ENCODE results near the gene PKD2L1. TPM values are rescaled to one million over a fixed set of nuclear protein-coding genes. Genes with fewer than 3 reads are reported as not detected.

Gene PKD2L1
- polyA plus RNA-seq, 1 donor: 0.48 TPM

DNA sequence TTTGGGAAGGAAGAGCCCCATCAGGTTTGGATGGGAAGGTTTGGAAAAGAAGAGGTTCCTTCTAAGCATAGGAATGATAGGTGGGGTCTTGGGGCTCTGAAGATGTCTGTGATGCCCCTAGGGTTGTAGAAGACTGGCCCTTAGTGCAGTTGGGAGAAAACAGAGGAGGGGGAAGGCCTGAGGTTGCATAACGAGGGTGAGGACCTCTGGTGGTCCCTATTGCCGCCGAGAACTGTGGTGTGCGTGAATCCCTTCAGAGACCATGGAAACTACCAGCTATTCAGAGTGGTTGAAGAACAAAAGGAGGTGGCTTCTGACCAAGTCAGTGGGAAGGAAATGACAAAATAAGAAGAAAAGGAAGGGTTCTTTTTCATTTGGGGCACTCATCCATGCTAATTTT lies 3.1 kb upstream of the PKD2L1 start:
- Histone ChIP-seq H3K4me1 (ENCODE audit: control insufficient read depth, insufficient read depth, low read length) (no peaks in the 10 kb centered on the region), H3K27me3 (ENCODE audit: control insufficient read depth, insufficient read depth, low read length) (peaks cover 34% of the 10 kb centered on the region), H3K9me3 (ENCODE audit: control insufficient read depth, low read depth, low read length) (no peaks in the 10 kb centered on the region), H3K4me3 (ENCODE audit: low read length) (no peak overlapping the region), H3K27ac (ENCODE audit: low read length) (no peak overlapping the region), H3K36me3 (ENCODE audit: control insufficient read depth, insufficient read depth, low read length) (no peaks in the 10 kb centered on the region)
- no peak for DNase-seq
- no CpG with 5 or more reads among the region's 4 CpGs for WGBS (ENCODE audit: insufficient coverage, low lambda C conversion rate)

DNA sequence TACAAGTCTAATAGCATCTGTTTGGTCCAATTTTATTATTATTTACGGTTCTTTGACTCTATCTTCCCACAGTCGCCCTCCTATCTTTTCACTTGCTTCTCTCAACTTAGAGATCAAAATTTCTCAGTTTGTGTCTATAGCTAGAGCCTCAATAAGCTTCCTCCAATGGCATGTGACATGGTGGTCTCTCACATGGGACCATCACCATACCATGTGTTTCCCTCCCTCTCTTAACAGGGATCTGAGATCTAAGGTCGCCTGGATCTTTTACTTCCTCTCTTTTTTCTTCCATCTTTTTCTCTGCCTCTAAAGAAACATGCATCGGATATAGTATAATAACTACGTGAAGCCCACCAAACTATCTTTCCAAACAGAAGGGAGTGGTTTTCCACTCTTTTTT lies 1.8 kb downstream of the PKD2L1 start:
- Histone ChIP-seq H3K27ac (ENCODE audit: low read length) (no peak overlapping the region), H3K4me1 (ENCODE audit: control insufficient read depth, insufficient read depth, low read length) (no peaks in the 10 kb centered on the region), H3K9me3 (ENCODE audit: control insufficient read depth, low read depth, low read length) (no peaks in the 10 kb centered on the region), H3K36me3 (ENCODE audit: control insufficient read depth, insufficient read depth, low read length) (no peaks in the 10 kb centered on the region), H3K4me3 (ENCODE audit: low read length) (no peak overlapping the region), H3K27me3 (ENCODE audit: control insufficient read depth, insufficient read depth, low read length) (peaks cover 41% of the 10 kb centered on the region)
- WGBS (ENCODE audit: insufficient coverage, low lambda C conversion rate): 67% methylated on average over 4 of the region's 5 CpGs
- DNase-seq: no peak

DNA sequence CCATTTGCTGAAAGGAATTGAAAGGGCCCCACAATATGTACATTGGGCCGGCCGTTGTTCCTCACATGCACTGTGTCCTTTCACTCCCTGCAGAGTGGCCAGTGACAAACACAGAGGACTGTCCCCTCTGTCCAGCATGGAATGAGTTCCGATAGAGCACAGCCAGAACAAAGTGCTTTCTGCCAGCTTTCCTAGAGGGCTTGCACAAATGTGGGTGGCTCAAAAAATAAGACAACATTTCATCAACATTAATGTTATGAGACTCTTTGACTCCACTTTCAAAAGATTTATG lies 2.4 kb downstream of the PKD2L1 start:
- no CpG with 5 or more reads among the region's 3 CpGs for WGBS (ENCODE audit: insufficient coverage, low lambda C conversion rate)
- H3K4me1 ChIP-seq (ENCODE audit: control insufficient read depth, insufficient read depth, low read length): no peaks in the 10 kb centered on the region
- no peaks in the 10 kb centered on the region for H3K36me3 ChIP-seq (ENCODE audit: control insufficient read depth, insufficient read depth, low read length)
- peaks cover 36% of the 10 kb centered on the region for H3K27me3 ChIP-seq (ENCODE audit: control insufficient read depth, insufficient read depth, low read length)
- DNase-seq: no peak
- no peaks in the 10 kb centered on the region for H3K9me3 ChIP-seq (ENCODE audit: control insufficient read depth, low read depth, low read length)
- no peak overlapping the region for H3K27ac ChIP-seq (ENCODE audit: low read length)
- no peak overlapping the region for H3K4me3 ChIP-seq (ENCODE audit: low read length)

DNA sequence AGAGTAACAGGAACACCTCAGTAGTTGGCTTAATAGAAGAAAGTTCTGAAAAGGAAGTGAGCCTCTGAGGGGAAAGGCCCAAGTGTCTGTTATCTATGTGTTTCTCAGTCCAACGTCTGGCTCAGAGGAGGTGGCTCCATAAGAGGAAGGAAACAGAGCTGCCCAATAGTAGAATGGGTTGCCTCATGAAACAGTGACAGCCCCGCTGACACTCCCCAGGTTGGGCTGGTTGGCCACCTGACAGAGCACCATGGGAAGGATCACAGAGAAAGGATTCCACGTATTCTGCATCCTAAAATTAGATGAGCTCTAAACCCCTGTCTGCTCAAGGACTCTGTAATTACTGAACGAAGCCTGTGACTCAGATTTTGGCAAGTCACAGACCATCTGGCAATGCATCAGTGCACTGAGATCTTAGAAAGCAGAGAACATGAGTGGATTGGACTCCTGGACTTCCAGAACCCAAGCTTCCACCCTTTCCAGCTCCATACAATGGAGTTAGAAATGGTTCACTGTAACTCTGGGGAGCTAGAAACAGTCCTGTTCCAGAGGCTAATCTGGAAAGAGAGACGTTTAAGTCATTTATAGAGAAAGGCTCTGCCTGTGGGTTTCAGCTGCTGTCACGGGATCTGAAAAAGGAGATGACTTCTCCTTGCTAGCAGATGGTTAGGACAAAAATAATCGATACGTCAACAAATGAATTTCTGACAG lies 2.9 kb downstream of the PKD2L1 start:
- Histone ChIP-seq H3K4me1 (ENCODE audit: control insufficient read depth, insufficient read depth, low read length) (no peaks in the 10 kb centered on the region), H3K27me3 (ENCODE audit: control insufficient read depth, insufficient read depth, low read length) (peaks cover 35% of the 10 kb centered on the region), H3K9me3 (ENCODE audit: control insufficient read depth, low read depth, low read length) (no peaks in the 10 kb centered on the region), H3K4me3 (ENCODE audit: low read length) (no peak overlapping the region), H3K27ac (ENCODE audit: low read length) (no peak overlapping the region), H3K36me3 (ENCODE audit: control insufficient read depth, insufficient read depth, low read length) (no peaks in the 10 kb centered on the region)
- no peak for DNase-seq
- 88% methylated on average over 3 of the region's 8 CpGs for WGBS (ENCODE audit: insufficient coverage, low lambda C conversion rate)

DNA sequence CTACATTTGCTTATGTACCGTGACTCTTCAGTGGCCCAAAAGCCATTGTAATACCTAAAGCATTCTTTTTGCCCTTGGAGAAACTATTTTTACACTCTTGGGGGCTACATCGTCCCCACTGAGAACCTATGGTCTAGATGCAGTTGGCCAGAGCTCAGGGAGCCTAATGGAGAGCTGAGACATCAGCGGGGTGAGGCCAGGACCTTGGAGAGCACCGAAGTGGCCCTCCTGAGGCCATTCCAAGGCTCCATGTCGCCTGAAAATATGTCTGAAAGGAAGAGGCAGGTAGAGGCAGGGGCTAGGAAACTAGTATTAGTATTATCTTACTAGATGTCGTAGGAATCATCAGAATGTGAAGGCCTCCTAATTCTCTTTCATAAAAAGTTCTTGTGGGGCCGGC lies 4.9 kb downstream of the PKD2L1 start:
- Histone ChIP-seq H3K4me1 (ENCODE audit: control insufficient read depth, insufficient read depth, low read length) (no peaks in the 10 kb centered on the region), H3K4me3 (ENCODE audit: low read length) (no peak overlapping the region), H3K36me3 (ENCODE audit: control insufficient read depth, insufficient read depth, low read length) (no peaks in the 10 kb centered on the region), H3K27ac (ENCODE audit: low read length) (no peak overlapping the region), H3K27me3 (ENCODE audit: control insufficient read depth, insufficient read depth, low read length) (peaks cover 21% of the 10 kb centered on the region), H3K9me3 (ENCODE audit: control insufficient read depth, low read depth, low read length) (no peaks in the 10 kb centered on the region)
- DNase-seq: no peak
- no CpG with 5 or more reads among the region's 7 CpGs for WGBS (ENCODE audit: insufficient coverage, low lambda C conversion rate)

DNA sequence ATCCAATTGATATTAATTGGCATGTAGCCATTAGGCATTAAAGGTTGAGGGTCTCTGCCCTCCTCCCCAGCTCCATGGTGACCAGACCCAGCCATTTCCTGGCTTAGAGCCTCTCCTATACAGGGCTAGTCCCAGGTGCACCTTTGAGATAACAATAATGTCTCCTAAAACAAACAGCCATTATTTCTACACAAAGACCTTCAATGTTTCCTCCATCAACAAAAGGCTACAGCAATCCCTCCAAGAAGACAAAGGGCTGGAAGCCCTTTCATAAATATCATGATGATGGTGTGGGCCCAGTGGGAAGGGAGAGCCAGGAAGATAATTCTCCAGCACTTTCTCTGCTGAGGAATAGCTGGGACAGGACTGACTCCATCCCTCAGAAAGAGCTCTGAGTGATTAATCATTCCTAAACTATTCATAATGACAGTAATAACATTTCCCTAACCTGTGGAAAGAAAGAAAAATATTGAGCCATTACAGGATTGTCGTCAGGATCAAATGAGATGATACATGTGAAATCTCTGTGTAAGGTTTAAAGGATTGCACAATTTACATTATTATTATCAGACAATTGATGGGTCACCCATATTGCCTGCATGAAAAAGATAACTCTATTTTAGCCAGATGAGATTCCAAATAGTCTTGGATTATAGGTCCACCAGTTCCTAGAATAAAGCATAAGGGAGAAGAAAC lies 10.2 kb downstream of the PKD2L1 start:
- Histone ChIP-seq H3K4me1 (ENCODE audit: control insufficient read depth, insufficient read depth, low read length) (no peaks in the 10 kb centered on the region), H3K4me3 (ENCODE audit: low read length) (no peak overlapping the region), H3K36me3 (ENCODE audit: control insufficient read depth, insufficient read depth, low read length) (no peaks in the 10 kb centered on the region), H3K27me3 (ENCODE audit: control insufficient read depth, insufficient read depth, low read length) (peaks cover 3% of the 10 kb centered on the region), H3K9me3 (ENCODE audit: control insufficient read depth, low read depth, low read length) (no peaks in the 10 kb centered on the region), H3K27ac (ENCODE audit: low read length) (no peak overlapping the region)
- WGBS (ENCODE audit: insufficient coverage, low lambda C conversion rate): 100% methylated on average over 1 of the region's 1 CpG
- DNase-seq: no peak

DNA sequence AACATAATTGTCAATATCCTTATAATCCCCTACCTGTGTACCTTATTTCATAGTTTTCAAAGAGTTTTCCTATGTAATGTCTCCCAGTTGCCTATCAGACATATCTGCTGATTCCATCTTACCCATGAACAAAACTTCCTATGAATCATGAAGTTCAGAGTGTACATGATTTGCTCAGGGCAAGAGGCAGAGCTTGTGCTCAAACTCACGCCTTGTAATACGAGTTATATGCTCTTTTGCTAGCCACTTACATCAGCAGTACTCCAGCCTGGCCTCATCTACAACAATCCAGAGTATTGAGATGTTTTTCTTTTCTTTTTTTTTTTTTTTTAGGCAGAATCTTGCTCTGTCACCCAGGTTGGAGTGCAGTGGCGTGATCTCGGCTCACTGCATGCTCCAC lies 11.8 kb downstream of the PKD2L1 start:
- no peaks in the 10 kb centered on the region for H3K4me1 ChIP-seq (ENCODE audit: control insufficient read depth, insufficient read depth, low read length)
- no peaks in the 10 kb centered on the region for H3K9me3 ChIP-seq (ENCODE audit: control insufficient read depth, low read depth, low read length)
- no CpG with 5 or more reads among the region's 4 CpGs for WGBS (ENCODE audit: insufficient coverage, low lambda C conversion rate)
- H3K27me3 ChIP-seq (ENCODE audit: control insufficient read depth, insufficient read depth, low read length): peaks cover 7% of the 10 kb centered on the region
- no peak overlapping the region for H3K27ac ChIP-seq (ENCODE audit: low read length)
- no peak overlapping the region for H3K4me3 ChIP-seq (ENCODE audit: low read length)
- no peaks in the 10 kb centered on the region for H3K36me3 ChIP-seq (ENCODE audit: control insufficient read depth, insufficient read depth, low read length)
- no peak for DNase-seq

DNA sequence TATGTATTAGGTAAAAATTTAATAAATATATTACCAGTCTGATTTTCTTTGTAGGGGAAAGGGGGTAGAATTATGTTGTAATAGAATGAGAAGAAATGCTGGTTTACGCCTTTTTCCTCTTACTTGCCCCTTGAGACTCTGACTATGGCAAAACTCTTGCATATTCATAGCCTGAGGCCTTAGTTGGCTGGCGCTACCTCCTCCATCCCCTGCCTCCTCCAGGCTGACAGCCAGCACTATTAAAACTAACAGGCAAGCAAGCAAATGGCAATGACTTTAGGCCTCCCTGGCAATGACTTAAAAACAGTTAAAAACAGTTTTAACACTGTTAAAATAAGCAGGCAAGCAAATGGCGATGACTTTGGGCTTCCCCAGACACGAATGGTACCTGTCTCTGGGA lies 14.4 kb downstream of the PKD2L1 start:
- Histone ChIP-seq H3K4me3 (ENCODE audit: low read length) (no peak overlapping the region), H3K27me3 (ENCODE audit: control insufficient read depth, insufficient read depth, low read length) (peaks cover 10% of the 10 kb centered on the region), H3K36me3 (ENCODE audit: control insufficient read depth, insufficient read depth, low read length) (no peaks in the 10 kb centered on the region), H3K27ac (ENCODE audit: low read length) (no peak overlapping the region), H3K9me3 (ENCODE audit: control insufficient read depth, low read depth, low read length) (no peaks in the 10 kb centered on the region), H3K4me1 (ENCODE audit: control insufficient read depth, insufficient read depth, low read length) (no peaks in the 10 kb centered on the region)
- 94% methylated on average over 3 of the region's 4 CpGs for WGBS (ENCODE audit: insufficient coverage, low lambda C conversion rate)
- no peak for DNase-seq

DNA sequence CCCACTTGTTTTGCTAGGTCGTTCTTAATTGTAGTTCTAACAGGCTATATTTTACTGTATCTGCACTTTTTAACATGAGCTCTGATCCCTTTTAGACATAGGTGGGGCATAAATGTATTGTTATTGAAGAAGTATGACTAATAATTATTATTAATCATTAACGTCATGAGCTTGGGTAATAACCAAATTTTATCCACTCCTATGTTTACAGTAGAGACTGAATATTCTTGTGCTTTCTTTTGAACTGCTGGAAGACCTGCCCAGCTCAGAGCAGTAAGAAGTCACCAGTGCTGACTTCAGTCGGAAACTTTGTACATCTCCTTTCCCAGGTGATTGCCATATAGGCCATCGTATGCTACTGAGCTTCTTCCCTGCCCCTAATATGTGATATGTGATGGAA lies 18.7 kb downstream of the PKD2L1 start:
- Histone ChIP-seq H3K9me3 (ENCODE audit: control insufficient read depth, low read depth, low read length) (no peaks in the 10 kb centered on the region), H3K4me1 (ENCODE audit: control insufficient read depth, insufficient read depth, low read length) (no peaks in the 10 kb centered on the region), H3K27me3 (ENCODE audit: control insufficient read depth, insufficient read depth, low read length) (peaks cover 10% of the 10 kb centered on the region), H3K36me3 (ENCODE audit: control insufficient read depth, insufficient read depth, low read length) (no peaks in the 10 kb centered on the region), H3K27ac (ENCODE audit: low read length) (no peak overlapping the region), H3K4me3 (ENCODE audit: low read length) (no peak overlapping the region)
- WGBS (ENCODE audit: insufficient coverage, low lambda C conversion rate): 30% methylated on average over 2 of the region's 4 CpGs
- peak in 1 of 2 donors; percentile 61 for DNase-seq

DNA sequence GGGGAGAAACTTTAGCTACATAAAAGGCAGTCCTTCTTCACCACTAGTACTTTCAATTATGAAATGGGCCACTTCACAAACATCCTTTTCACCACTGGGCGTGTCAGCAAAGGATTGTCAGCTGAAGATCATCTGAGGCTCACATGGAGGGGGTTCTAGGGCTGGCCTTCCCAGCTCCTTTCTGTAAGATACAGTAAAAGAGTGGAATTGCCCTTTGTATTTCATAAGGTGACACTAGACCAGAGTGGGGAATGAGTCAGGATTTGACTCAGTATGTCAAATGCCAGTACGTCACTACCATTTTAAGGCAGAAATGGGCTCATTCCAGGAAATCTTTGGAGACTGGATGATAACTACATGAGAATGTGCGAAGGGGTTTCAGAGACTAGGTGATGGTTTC lies 22.3 kb downstream of the PKD2L1 start:
- Histone ChIP-seq H3K4me1 (ENCODE audit: control insufficient read depth, insufficient read depth, low read length) (no peaks in the 10 kb centered on the region), H3K27ac (ENCODE audit: low read length) (no peak overlapping the region), H3K9me3 (ENCODE audit: control insufficient read depth, low read depth, low read length) (no peaks in the 10 kb centered on the region), H3K36me3 (ENCODE audit: control insufficient read depth, insufficient read depth, low read length) (no peaks in the 10 kb centered on the region), H3K27me3 (ENCODE audit: control insufficient read depth, insufficient read depth, low read length) (peaks cover 18% of the 10 kb centered on the region), H3K4me3 (ENCODE audit: low read length) (no peak overlapping the region)
- no CpG with 5 or more reads among the region's 3 CpGs for WGBS (ENCODE audit: insufficient coverage, low lambda C conversion rate)
- DNase-seq: no peak

DNA sequence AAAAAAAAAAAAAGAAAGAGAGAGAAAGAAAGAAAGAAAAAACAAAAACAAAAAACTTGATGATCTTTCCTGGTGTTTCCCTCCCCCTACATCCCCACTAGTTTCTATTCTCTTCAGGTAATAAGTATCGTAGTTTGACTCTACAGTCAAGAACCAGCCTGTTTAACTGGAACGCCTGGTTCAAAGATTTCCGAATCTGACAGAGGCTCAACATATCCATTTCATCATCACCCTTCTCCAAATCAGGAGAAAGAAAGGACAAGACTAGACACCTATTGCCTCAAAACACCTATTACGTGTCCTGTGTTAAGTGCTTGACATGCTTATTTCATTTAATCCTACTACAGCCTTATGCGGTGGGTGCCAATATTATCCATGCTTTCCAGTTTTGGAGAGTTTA lies 23.2 kb downstream of the PKD2L1 start:
- Histone ChIP-seq H3K4me3 (ENCODE audit: low read length) (no peak overlapping the region), H3K27me3 (ENCODE audit: control insufficient read depth, insufficient read depth, low read length) (peaks cover 18% of the 10 kb centered on the region), H3K9me3 (ENCODE audit: control insufficient read depth, low read depth, low read length) (no peaks in the 10 kb centered on the region), H3K27ac (ENCODE audit: low read length) (no peak overlapping the region), H3K4me1 (ENCODE audit: control insufficient read depth, insufficient read depth, low read length) (no peaks in the 10 kb centered on the region), H3K36me3 (ENCODE audit: control insufficient read depth, insufficient read depth, low read length) (no peaks in the 10 kb centered on the region)
- WGBS (ENCODE audit: insufficient coverage, low lambda C conversion rate): 100% methylated on average over 1 of the region's 5 CpGs
- no peak for DNase-seq

All from large intestine (tissue), 3 donors.